ENCODE measurements around the gene BRD3OS. TPM values are rescaled to one million over a fixed set of nuclear protein-coding genes. Genes with fewer than 3 reads are reported as not detected.

The BRD3OS gene
- total and polyA plus RNA-seq, 2 experiments from 2014 or later, result 9.2 to 16.0 TPM

DNA sequence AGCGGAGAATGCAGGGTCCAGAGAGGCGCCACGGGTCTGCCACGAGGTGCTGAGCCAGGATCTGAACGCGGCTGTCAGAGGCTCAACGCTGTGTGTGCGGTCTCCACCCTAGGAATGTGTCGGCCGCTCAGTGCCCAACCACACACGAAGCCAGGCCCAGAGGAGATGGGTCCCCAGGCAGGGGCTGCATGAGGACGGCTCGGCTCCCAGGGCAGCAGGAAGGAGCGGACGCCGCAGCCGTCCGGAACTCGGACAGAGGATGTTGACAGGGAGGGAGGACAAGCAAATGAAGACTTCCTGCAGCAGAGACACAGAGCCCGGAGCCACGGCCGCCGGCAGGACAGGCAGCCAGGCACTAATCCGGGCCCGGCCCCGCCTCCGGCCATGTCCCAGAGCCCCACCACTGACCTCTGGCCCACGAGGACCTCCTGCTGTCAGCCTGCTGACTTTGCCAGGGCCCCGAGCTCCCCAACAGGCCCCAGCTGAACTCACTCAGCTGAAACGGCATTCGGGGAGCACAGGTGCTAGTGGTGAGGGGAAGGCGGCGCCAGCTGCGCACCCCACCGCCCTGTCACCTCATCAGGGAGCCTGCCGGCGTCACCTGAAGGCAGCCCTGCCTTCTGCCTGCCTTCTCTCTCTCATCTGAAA lies 45.9 kb upstream of the BRD3OS start:
- Histone ChIP-seq H3F3A (replicated peaks; ENCODE audit: low read depth) (no peaks in the 10 kb centered on the region), H3K9me2 (ENCODE audit: insufficient read depth) (no peaks in the 10 kb centered on the region), H3K4me1 (ENCODE audit: insufficient read depth) (no peaks in the 10 kb centered on the region), H4K20me1 (replicated peaks; ENCODE audit: insufficient read depth) (peaks cover 9% of the 10 kb centered on the region), H3K4me3 (no peak overlapping the region), H3K27ac (ENCODE audit: low read depth) (no peak overlapping the region), H2AFZ (no peak overlapping the region), H3K27me3 (ENCODE audit: insufficient read depth) (no peaks in the 10 kb centered on the region), H3K79me2 (replicated peaks; ENCODE audit: insufficient read depth) (peaks cover 98% of the 10 kb centered on the region), H3K36me3 (ENCODE audit: insufficient read depth) (no peaks in the 10 kb centered on the region), H3K4me2 (no peak overlapping the region)
- Mint-ChIP-seq H3K9me3 (no peaks in the 10 kb centered on the region), H3K36me3 (ENCODE audit: low read depth) (no peaks in the 10 kb centered on the region), H3K4me3 (no peak overlapping the region), H3K4me1 (peaks cover 34% of the 10 kb centered on the region), H3K27ac (no peak overlapping the region), H3K27me3 (ENCODE audit: insufficient read depth, low read depth, poor library complexity) (peaks cover 10% of the 10 kb centered on the region)
- ATAC-seq (peak; percentile 23), DNase-seq (ENCODE audit: low spot score) (peak; percentile 5)
- TF ChIP-seq CREB1 (CRISPR knock-in tag; IDR thresholded peaks at IDR 0.05; ENCODE audit: low read depth) (no peak), STAT1 (IDR thresholded peaks at IDR 0.05; ENCODE audit: unreplicated experiment) (no peak), ZNF114 (CRISPR knock-in tag; IDR thresholded peaks at IDR 0.05) (no peak)
- TF ChIP-seq, protein P1, sequence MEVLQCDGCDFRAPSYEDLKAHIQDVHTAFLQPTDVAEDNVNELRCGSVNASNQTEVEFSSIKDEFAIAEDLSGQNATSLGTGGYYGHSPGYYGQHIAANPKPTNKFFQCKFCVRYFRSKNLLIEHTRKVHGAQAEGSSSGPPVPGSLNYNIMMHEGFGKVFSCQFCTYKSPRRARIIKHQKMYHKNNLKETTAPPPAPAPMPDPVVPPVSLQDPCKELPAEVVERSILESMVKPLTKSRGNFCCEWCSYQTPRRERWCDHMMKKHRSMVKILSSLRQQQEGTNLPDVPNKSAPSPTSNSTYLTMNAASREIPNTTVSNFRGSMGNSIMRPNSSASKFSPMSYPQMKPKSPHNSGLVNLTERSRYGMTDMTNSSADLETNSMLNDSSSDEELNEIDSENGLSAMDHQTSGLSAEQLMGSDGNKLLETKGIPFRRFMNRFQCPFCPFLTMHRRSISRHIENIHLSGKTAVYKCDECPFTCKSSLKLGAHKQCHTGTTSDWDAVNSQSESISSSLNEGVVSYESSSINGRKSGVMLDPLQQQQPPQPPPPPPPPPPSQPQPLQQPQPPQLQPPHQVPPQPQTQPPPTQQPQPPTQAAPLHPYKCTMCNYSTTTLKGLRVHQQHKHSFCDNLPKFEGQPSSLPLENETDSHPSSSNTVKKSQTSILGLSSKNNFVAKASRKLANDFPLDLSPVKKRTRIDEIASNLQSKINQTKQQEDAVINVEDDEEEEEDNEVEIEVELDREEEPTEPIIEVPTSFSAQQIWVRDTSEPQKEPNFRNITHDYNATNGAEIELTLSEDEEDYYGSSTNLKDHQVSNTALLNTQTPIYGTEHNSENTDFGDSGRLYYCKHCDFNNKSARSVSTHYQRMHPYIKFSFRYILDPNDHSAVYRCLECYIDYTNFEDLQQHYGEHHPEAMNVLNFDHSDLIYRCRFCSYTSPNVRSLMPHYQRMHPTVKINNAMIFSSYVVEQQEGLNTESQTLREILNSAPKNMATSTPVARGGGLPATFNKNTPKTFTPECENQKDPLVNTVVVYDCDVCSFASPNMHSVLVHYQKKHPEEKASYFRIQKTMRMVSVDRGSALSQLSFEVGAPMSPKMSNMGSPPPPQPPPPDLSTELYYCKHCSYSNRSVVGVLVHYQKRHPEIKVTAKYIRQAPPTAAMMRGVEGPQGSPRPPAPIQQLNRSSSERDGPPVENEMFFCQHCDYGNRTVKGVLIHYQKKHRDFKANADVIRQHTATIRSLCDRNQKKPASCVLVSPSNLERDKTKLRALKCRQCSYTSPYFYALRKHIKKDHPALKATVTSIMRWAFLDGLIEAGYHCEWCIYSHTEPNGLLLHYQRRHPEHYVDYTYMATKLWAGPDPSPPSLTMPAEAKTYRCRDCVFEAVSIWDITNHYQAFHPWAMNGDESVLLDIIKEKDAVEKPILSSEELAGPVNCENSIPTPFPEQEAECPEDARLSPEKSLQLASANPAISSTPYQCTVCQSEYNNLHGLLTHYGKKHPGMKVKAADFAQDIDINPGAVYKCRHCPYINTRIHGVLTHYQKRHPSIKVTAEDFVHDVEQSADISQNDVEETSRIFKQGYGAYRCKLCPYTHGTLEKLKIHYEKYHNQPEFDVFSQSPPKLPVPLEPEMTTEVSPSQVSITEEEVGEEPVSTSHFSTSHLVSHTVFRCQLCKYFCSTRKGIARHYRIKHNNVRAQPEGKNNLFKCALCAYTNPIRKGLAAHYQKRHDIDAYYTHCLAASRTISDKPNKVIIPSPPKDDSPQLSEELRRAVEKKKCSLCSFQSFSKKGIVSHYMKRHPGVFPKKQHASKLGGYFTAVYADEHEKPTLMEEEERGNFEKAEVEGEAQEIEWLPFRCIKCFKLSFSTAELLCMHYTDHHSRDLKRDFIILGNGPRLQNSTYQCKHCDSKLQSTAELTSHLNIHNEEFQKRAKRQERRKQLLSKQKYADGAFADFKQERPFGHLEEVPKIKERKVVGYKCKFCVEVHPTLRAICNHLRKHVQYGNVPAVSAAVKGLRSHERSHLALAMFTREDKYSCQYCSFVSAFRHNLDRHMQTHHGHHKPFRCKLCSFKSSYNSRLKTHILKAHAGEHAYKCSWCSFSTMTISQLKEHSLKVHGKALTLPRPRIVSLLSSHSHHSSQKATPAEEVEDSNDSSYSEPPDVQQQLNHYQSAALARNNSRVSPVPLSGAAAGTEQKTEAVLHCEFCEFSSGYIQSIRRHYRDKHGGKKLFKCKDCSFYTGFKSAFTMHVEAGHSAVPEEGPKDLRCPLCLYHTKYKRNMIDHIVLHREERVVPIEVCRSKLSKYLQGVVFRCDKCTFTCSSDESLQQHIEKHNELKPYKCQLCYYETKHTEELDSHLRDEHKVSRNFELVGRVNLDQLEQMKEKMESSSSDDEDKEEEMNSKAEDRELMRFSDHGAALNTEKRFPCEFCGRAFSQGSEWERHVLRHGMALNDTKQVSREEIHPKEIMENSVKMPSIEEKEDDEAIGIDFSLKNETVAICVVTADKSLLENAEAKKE (CRISPR knock-in tag; IDR thresholded peaks at IDR 0.05), result no peak
